ENCODE data around the gene CENPF. TPM values are rescaled to one million over a fixed set of nuclear protein-coding genes. Genes with fewer than 3 reads are reported as not detected.
A peak's percentile ranks its signal among the peaks of the same experiment; 100 is the strongest.

The CENPF gene
- total RNA-seq, 1 experiment from 2014 or later = 156 TPM

DNA sequence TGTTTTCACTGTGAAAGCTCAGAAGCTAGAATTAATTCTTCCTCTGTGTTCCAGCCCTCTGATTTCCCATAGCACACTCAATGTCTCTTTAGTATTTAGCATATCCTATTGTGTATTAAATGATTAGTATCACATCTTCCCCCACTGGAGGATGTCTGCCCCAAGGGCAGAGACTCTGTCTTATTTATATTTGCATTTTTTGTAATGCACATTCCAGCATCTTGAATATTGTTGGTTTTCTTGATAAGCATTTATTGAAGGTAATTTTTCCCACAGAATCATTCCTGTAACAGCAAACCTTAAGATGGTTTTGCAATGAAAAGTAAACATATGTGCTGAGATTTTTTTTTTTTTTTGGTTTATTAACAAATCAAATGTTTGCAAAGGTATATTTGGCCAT, 34.1 kb downstream of the CENPF start:
- peak in 1 of 2 experiments; percentile 53 for DNase-seq
- no peak overlapping the region for H2AFZ ChIP-seq
- peaks cover 10% of the 10 kb centered on the region; the same call in 1 of the 2 replicates for H3F3A ChIP-seq (ENCODE audit: insufficient read depth, low read depth)
- H3K27ac ChIP-seq = 0 out of 2 replicates have a peak overlapping the region, but pooled peaks have one; percentile 2
- H3K9me3 ChIP-seq (ENCODE audit: insufficient read depth, low read depth) = no peaks in the 10 kb centered on the region
- ChIA-PET POLR2A (ENCODE audit: unreplicated experiment) (no interaction called here), CTCF (no interaction called here)
- no peaks in the 10 kb centered on the region for H3K9me2 ChIP-seq (ENCODE audit: insufficient read depth)
- no peaks in the 10 kb centered on the region; the same call in 1 of the 2 replicates for H3K4me1 ChIP-seq (replicated peaks; ENCODE audit: insufficient read depth)
- TF ChIP-seq CTCF (conservative IDR thresholded peaks at IDR 0.05) (no peak), EZH2 (IDR thresholded peaks at IDR 0.05; ENCODE audit: low read depth) (no peak)
- H3K27me3 ChIP-seq (ENCODE audit: insufficient read depth, low read depth) = no peaks in the 10 kb centered on the region
- H4K20me1 ChIP-seq (ENCODE audit: insufficient read depth) = no peaks in the 10 kb centered on the region
- intact Hi-C loops (cut with micrococcal nuclease; ENCODE audit: unreplicated experiment) = loop anchor here (1.0 kb wide), 1 partner anchor 304 kb away; no protein-coding TSS in a partner anchor
- H3K4me3 ChIP-seq = no peak overlapping the region
- peaks cover 43% of the 10 kb centered on the region; the same call in 1 of the 2 replicates for H3K36me3 ChIP-seq (ENCODE audit: low read depth)
- H3K4me2 ChIP-seq = no peak overlapping the region
- no peaks in the 10 kb centered on the region for H3K79me2 ChIP-seq (ENCODE audit: low read depth)
- BruUV-seq (replicated peaks) = no TSS peak

DNA sequence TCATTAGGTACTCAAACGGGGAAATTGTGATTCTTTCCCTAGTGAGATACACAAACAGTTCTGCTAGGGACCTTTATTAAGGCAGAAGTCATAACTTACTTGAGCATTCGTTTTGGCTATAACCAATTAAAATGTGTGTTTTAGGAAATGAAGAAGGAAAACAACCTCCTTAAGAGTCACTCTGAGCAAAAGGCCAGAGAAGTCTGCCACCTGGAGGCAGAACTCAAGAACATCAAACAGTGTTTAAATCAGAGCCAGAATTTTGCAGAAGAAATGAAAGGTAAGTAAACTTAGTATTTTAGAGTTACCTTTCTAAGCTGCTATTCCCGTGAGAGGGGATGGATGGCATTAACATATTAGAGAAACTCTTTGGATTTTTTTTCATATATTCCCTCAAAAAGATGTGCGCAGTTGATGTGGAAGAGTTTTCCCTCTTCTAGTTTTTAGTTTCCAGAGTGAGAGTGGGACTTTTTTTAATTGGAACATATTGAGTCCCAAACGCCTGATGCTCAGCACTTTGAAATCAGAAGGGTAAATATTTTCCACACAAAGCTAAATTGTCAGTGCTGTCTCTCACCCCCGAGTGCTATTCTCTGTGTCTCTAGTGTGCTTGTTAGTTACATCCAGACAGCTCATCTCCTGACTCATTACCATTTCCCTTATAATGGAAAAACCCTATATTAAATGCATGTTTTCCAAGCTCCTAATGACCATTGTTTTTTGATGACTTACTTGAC, 34.9 kb downstream of the CENPF start:
- peak in 1 of 2 experiments; percentile 9 for DNase-seq
- peaks cover 10% of the 10 kb centered on the region; the same call in 1 of the 2 replicates for H3F3A ChIP-seq (ENCODE audit: insufficient read depth, low read depth)
- H3K4me2 ChIP-seq = no peak overlapping the region
- CTCF ChIA-PET = interaction anchor here (0.5 to 0.6 kb wide), 3 partner anchors 10 to 377 kb away, joined by 3 to 13 read pairs (median 5); no protein-coding TSS in a partner anchor
- no peak overlapping the region for H2AFZ ChIP-seq
- POLR2A ChIA-PET (ENCODE audit: unreplicated experiment) = no interaction called here
- no peak overlapping the region for H3K27ac ChIP-seq
- BruUV-seq (replicated peaks) = no TSS peak
- peaks cover 39% of the 10 kb centered on the region; the same call in 1 of the 2 replicates for H3K36me3 ChIP-seq (ENCODE audit: low read depth)
- H3K27me3 ChIP-seq (ENCODE audit: insufficient read depth, low read depth) = no peaks in the 10 kb centered on the region
- intact Hi-C loops (cut with micrococcal nuclease; ENCODE audit: unreplicated experiment) = loop anchor here (1.0 kb wide), 1 partner anchor 305 kb away; no protein-coding TSS in a partner anchor
- H3K4me3 ChIP-seq = no peak overlapping the region
- no peaks in the 10 kb centered on the region for H4K20me1 ChIP-seq (ENCODE audit: insufficient read depth)
- H3K79me2 ChIP-seq (ENCODE audit: low read depth) = no peaks in the 10 kb centered on the region
- no peaks in the 10 kb centered on the region for H3K9me3 ChIP-seq (ENCODE audit: insufficient read depth, low read depth)
- H3K4me1 ChIP-seq (replicated peaks; ENCODE audit: insufficient read depth) = no peaks in the 10 kb centered on the region; the same call in 1 of the 2 replicates
- no peaks in the 10 kb centered on the region for H3K9me2 ChIP-seq (ENCODE audit: insufficient read depth)
- TF ChIP-seq EZH2 (IDR thresholded peaks at IDR 0.05; ENCODE audit: low read depth) (no peak), CTCF (conservative IDR thresholded peaks at IDR 0.05) (peak; percentile 78)

GRCh38 chr1:214638459-214638807, 35.4 kb downstream of the CENPF start:
- Histone ChIP-seq H3K27me3 (ENCODE audit: insufficient read depth, low read depth) (no peaks in the 10 kb centered on the region), H3K4me2 (no peak overlapping the region), H3K27ac (no peak overlapping the region), H3K9me3 (ENCODE audit: insufficient read depth, low read depth) (no peaks in the 10 kb centered on the region), H3K4me3 (no peak overlapping the region), H3K9me2 (ENCODE audit: insufficient read depth) (no peaks in the 10 kb centered on the region), H4K20me1 (ENCODE audit: insufficient read depth) (no peaks in the 10 kb centered on the region), H3K79me2 (ENCODE audit: low read depth) (no peaks in the 10 kb centered on the region), H3K36me3 (ENCODE audit: low read depth) (peaks cover 45% of the 10 kb centered on the region; the same call in 1 of the 2 replicates), H2AFZ (no peak overlapping the region), H3K4me1 (replicated peaks; ENCODE audit: insufficient read depth) (no peaks in the 10 kb centered on the region; the same call in 1 of the 2 replicates), H3F3A (ENCODE audit: insufficient read depth, low read depth) (peaks cover 10% of the 10 kb centered on the region; the same call in 1 of the 2 replicates)
- POLR2A ChIA-PET (ENCODE audit: unreplicated experiment) = no interaction called here
- TF ChIP-seq CTCF (conservative IDR thresholded peaks at IDR 0.05) (no peak), EZH2 (IDR thresholded peaks at IDR 0.05; ENCODE audit: low read depth) (no peak)
- intact Hi-C loops (cut with micrococcal nuclease; ENCODE audit: unreplicated experiment) = no loop called here
- no TSS peak for BruUV-seq (replicated peaks)
- DNase-seq = no peak
- CTCF ChIA-PET = interaction anchor here (0.5 to 0.6 kb wide), 2 partner anchors 11 to 377 kb away, joined by 3 to 5 read pairs; no protein-coding TSS in a partner anchor

Measured in PC-9 (cell line).